HepG2 (cell line): ENCODE data around the gene ATP11B. TPM values are rescaled to one million over a fixed set of nuclear protein-coding genes. Genes with fewer than 3 reads are reported as not detected.

Experiments
- ATAC-seq: fragments of 200-7000 bp; cut with Tn5 transposase; 3 replicates; pipeline ENCODE4 v1.9.1; 2020; ENCODE audit warnings: mild to moderate bottlenecking, moderate library complexity
- BruUV-seq: library from RNA; stranded (reverse); fragments of 400-500 nt; replicated peaks from 2 replicates; lab custom pipeline; 2021; lab: Mats Ljungman, UMichigan
- CTCF ChIA-PET: fragments of 300-600 bp; formaldehyde crosslinking; extraction: SDS; loops from one replicate; lab custom pipeline; 2021; ENCODE audit warnings: low total read pairs, inconsistent platforms, low intra/inter-chr PET ratio; lab: Yijun Ruan, JAX
- POLR2A ChIA-PET: fragments of 350-600 bp; sonication (Branson Sonifier 250); formaldehyde crosslinking; loops from one replicate; lab custom pipeline; 2020; ENCODE audit warnings: antibody characterized with exemption, inconsistent platforms; lab: Yijun Ruan, JAX
- DNase-seq: peaks from one replicate; pipeline ENCODE4 v3.0.0-alpha.2; 2015; ENCODE audit warnings: low spot score
- FAIRE-seq: peaks from 3 replicates; lab custom pipeline; 2011; peaks lifted over from hg19 to GRCh38; lab: Jason Lieb, UNC
- H2AFZ ChIP-seq: one replicate; pipeline ENCODE4 v1.6.1; 2011; ENCODE audit warnings: low read length, inconsistent platforms
- H3K27ac ChIP-seq: fragments of 300-600 bp; 3 replicates; pipeline ENCODE4 v1.8.0; 2011; ENCODE audit warnings: mixed run types, mild to moderate bottlenecking, mixed read lengths, low read length, inconsistent platforms; ENCODE audit not compliant: insufficient read depth; ENCODE audit errors: extremely low read length
- H3K27me3 ChIP-seq, 2 experiments: fragments of 200-600 bp in 1 of 2; 2 replicates in 1 of 2; 3 replicates in 1 of 2; pipeline versions ENCODE4 v1.6.0 to v1.8.0; 2011; ENCODE audit warnings: low read length in 2 of 2, mild to moderate bottlenecking in 2 of 2, moderate library complexity in 2 of 2, inconsistent platforms in 1 of 2; ENCODE audit not compliant: insufficient read depth in 2 of 2, control insufficient read depth in 1 of 2
- H3K36me3 ChIP-seq, 2 experiments: fragments of 200-600 bp in 1 of 2; replicated peaks in 1 of 2; 2 replicates in 1 of 2; 3 replicates in 1 of 2; pipeline versions ENCODE4 v1.5.1 to v1.8.0; 2011; ENCODE audit warnings: low read length in 2 of 2, inconsistent platforms in 1 of 2; ENCODE audit not compliant: insufficient read depth in 2 of 2, control insufficient read depth in 1 of 2
- H3K4me1 ChIP-seq: 2 replicates; pipeline ENCODE4 v1.5.1; 2012; ENCODE audit warnings: low read length, inconsistent platforms; ENCODE audit not compliant: insufficient read depth
- H3K4me2 ChIP-seq: 2 replicates; pipeline ENCODE4 v1.6.0; 2011; ENCODE audit warnings: low read depth, low read length, inconsistent platforms
- H3K4me3 ChIP-seq, 3 experiments: fragments of 200-600 bp in 1 of 3; sonication (generic), shearing (Covaris generic) in 1 of 3; replicated peaks in 1 of 3; 2 replicates each; pipeline ENCODE4 v1.5.1; 2011 to 2016; ENCODE audit warnings: low read length in 3 of 3, inconsistent platforms in 2 of 3, low read depth in 2 of 3, mild to moderate bottlenecking in 2 of 3, control low read depth in 1 of 3, mixed read lengths in 1 of 3; ENCODE audit not compliant: insufficient read depth in 1 of 3
- H3K79me2 ChIP-seq: one replicate; pipeline ENCODE4 v1.6.1; 2011; ENCODE audit warnings: low read length, inconsistent platforms; ENCODE audit not compliant: insufficient read depth
- H3K9ac ChIP-seq: 2 replicates; pipeline ENCODE4 v1.6.0; 2011; ENCODE audit warnings: mild to moderate bottlenecking, low read depth, low read length, inconsistent platforms; ENCODE audit not compliant: insufficient read depth
- H3K9me3 ChIP-seq: 2 replicates; pipeline ENCODE4 v1.5.1; 2012; ENCODE audit warnings: mild to moderate bottlenecking, low read length
- H4K20me1 ChIP-seq: 2 replicates; pipeline ENCODE4 v1.6.0; 2011; ENCODE audit warnings: inconsistent platforms, mild to moderate bottlenecking, low read length, moderate library complexity; ENCODE audit not compliant: insufficient read depth
- ATF3 ChIP-seq: sonication (generic); formaldehyde crosslinking; IDR thresholded peaks from 2 replicates; pipeline ENCODE4 v1.4.0; 2020; ENCODE audit warnings: missing genetic modification reagents
- ATF5 ChIP-seq: sonication (generic); formaldehyde crosslinking; IDR thresholded peaks from 2 replicates; pipeline ENCODE4 v1.4.0; 2020; ENCODE audit warnings: mild to moderate bottlenecking, low read depth, missing genetic modification reagents
- ELF1 ChIP-seq: sonication (generic); formaldehyde crosslinking; IDR thresholded peaks from 2 replicates; pipeline ENCODE4 v1.4.0; 2020; ENCODE audit warnings: missing genetic modification reagents
- HMGXB3 ChIP-seq: sonication (generic); formaldehyde crosslinking; IDR thresholded peaks from 2 replicates; pipeline ENCODE4 v1.4.0; 2020; ENCODE audit warnings: missing genetic modification reagents, borderline replicate concordance
- NFYC ChIP-seq: IDR thresholded peaks from 2 replicates; pipeline ENCODE4 v1.6.1; 2016; ENCODE audit warnings: missing genetic modification reagents, missing compliant biosample characterization
- REL ChIP-seq: sonication (generic); formaldehyde crosslinking; conservative IDR thresholded peaks from 2 replicates; pipeline ENCODE4 v1.8.0; 2022; ENCODE audit warnings: mild to moderate bottlenecking, missing genetic modification reagents, moderate library complexity
- SNRNP70 ChIP-seq: fragments of 200-400 bp; formaldehyde crosslinking; IDR thresholded peaks from 2 replicates; pipeline ENCODE4 v1.6.1; 2017; ENCODE audit warnings: mild to moderate bottlenecking, low read depth, low read length, moderate library complexity
- THAP9 ChIP-seq: sonication (generic); formaldehyde crosslinking; IDR thresholded peaks from 2 replicates; pipeline ENCODE4; 2020; ENCODE audit warnings: missing genetic modification reagents, mild to moderate bottlenecking, borderline replicate concordance
- YY1 ChIP-seq: IDR thresholded peaks from 2 replicates; pipeline ENCODE4 v1.6.1; 2011; ENCODE audit warnings: low read length, low read depth, moderate library complexity, mild to moderate bottlenecking; ENCODE audit not compliant: insufficient read depth, insufficient replicate concordance
- ZFP36L2 ChIP-seq: sonication (generic); formaldehyde crosslinking; IDR thresholded peaks from 2 replicates; pipeline ENCODE4 v1.4.0; 2020; ENCODE audit warnings: missing genetic modification reagents
- ZNF256 ChIP-seq: sonication (generic); formaldehyde crosslinking; conservative IDR thresholded peaks from 2 replicates; pipeline ENCODE4 v1.4.0; 2020; ENCODE audit warnings: missing genetic modification reagents
- ZNF354B ChIP-seq: sonication (generic); formaldehyde crosslinking; IDR thresholded peaks from 2 replicates; pipeline ENCODE4 v1.8.0; 2022; ENCODE audit warnings: mild to moderate bottlenecking, missing genetic modification reagents
- WGBS: methylation state at CpG from one replicate; pipeline ENCODE4 v1.1.6; 2017; ENCODE audit warnings: low lambda C conversion rate; 5-methylcytosine and 5-hydroxymethylcytosine counted together
- in situ Hi-C: cut with HindIII; loops from 2 replicates; pipeline ENCODE4 v1.10.0; 2017; ENCODE audit warnings: low pct_unique_long_range_greater_than_20kb; ENCODE audit not compliant: extremely low pct_ligation_motif_present
- intact Hi-C: fragments of 100-400 bp; cut with micrococcal nuclease; formaldehyde crosslinking; loops from one replicate; pipeline ENCODE4 v1.10.0; 2022; ENCODE audit not compliant: unreplicated experiment
- polyA plus RNA-seq, 8 experiments: library from polyadenylated mRNA; depleted of rRNA in 3 of 8; stranded (reverse) in 7 of 8; unstranded in 1 of 8; fragments of >200 nt; fragmentation: Illumina TruSeq in 4 of 8; extraction: Trizol in 4 of 8; gene quantifications; 2 replicates each; pipeline versions ENCODE4 v1.2.1 to v1.2.3, GENCODE V29; 2011 to 2016; ENCODE audit warnings: low read depth in 4 of 8, missing spikeins in 1 of 8, mixed read lengths in 1 of 8; ENCODE audit not compliant: insufficient read depth in 1 of 8
- total RNA-seq, 5 experiments: library from RNA; depleted of rRNA; stranded (reverse); fragments of >200 nt; fragmentation: Illumina TruSeq; extraction: Trizol; gene quantifications; 2 replicates each; pipeline ENCODE4 v1.2.3, GENCODE V29; 2016; ENCODE audit warnings: low read depth in 1 of 5

ATP11B gene
- total and polyA plus RNA-seq, 2 of the 13 experiments (the other 11 are each of a cell fraction or from before 2014, with no cell fraction given), result 10.1 to 22.9 TPM

- no TSS peak for BruUV-seq
- FAIRE-seq, result no peak
- H3K4me2 ChIP-seq, result no peak overlapping the region
- no peaks in the 10 kb centered on the region for H3K4me1 ChIP-seq
- H3K27ac ChIP-seq, result no peak overlapping the region
- H3K36me3 ChIP-seq, result peaks cover 0 to 13% of the 10 kb centered on the region in 2 experiments; a peak in 2 of 5 replicates
- intact Hi-C loops, result no loop called here
- H3K27me3 ChIP-seq, result no peaks in the 10 kb centered on the region
- ChIA-PET POLR2A (no interaction called here), CTCF (no interaction called here)
- no peak overlapping the region for H3K9ac ChIP-seq
- TF ChIP-seq NFYC (CRISPR knock-in tag) (no peak), ATF5 (CRISPR knock-in tag) (no peak), ZNF354B (no peak), ZFP36L2 (CRISPR knock-in tag) (no peak), YY1 (no peak), ELF1 (CRISPR knock-in tag) (no peak), SNRNP70 (no peak), ATF3 (CRISPR knock-in tag) (no peak), ZNF256 (CRISPR knock-in tag) (no peak), HMGXB3 (CRISPR knock-in tag) (no peak), THAP9 (CRISPR knock-in tag) (no peak), REL (CRISPR knock-in tag) (no peak)
- in situ Hi-C loops, result no loop called here
- H3K9me3 ChIP-seq, result no peaks in the 10 kb centered on the region
- no peak overlapping the region for H3K4me3 ChIP-seq
- WGBS, result 98% methylated on average over 3 of the region's 3 CpGs
- DNase-seq, result no peak
- ATAC-seq, result no peak
- no peak overlapping the region for H2AFZ ChIP-seq
- no peaks in the 10 kb centered on the region for H4K20me1 ChIP-seq
- no peaks in the 10 kb centered on the region for H3K79me2 ChIP-seq
Measured at GRCh38 chr3:182941719-182942118, 148.4 kb downstream of the ATP11B start.
